Measurements from ENCODE around the gene MRPS18B. TPM values are rescaled to one million over a fixed set of nuclear protein-coding genes. Genes with fewer than 3 reads are reported as not detected.
"Not testable (repeated sequence)": the region's sequence is repeated elsewhere in the genome, so short reads cannot be mapped to it uniquely, and the experiment has no call there.

MRPS18B gene
- total RNA-seq, 2 donors from 2014 or later = 109 to 132 TPM

DNA sequence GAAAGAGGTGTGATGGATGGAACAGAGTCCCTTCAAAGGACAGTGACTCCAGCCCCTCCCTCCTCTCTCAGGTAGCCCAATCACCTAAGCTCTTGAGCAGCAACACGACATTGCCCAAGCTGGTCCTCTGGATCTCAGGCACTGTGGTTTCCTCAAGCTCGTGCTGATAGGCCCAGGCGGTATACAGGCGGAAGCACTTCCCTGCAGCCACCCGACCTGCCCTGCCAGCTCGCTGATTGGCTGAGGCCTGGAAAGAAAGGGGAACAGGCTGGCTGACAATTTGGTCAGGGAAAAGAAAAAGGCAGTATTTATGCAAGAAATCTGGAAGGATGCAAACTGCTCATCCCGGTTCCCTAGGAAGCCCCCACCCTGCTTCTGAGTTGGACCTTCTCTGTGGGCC is 38.9 kb downstream of the MRPS18B start:
- H3K27me3 Mint-ChIP-seq (ENCODE audit: low read depth) = no peaks in the 10 kb centered on the region
- H3K4me3 Mint-ChIP-seq = no peak overlapping the region
- H3K27ac Mint-ChIP-seq = no peak overlapping the region
- no peaks in the 10 kb centered on the region for H3K9me3 Mint-ChIP-seq
- no peak for DNase-seq
- peaks cover 8 to 35% of the 10 kb centered on the region in 2 donors for H3K36me3 Mint-ChIP-seq (ENCODE audit: insufficient read depth in 2 of 2)
- no peak for ATAC-seq (replicated peaks in 1 of 2)
- no peaks in the 10 kb centered on the region for H3K4me1 Mint-ChIP-seq (ENCODE audit: low read depth)

DNA sequence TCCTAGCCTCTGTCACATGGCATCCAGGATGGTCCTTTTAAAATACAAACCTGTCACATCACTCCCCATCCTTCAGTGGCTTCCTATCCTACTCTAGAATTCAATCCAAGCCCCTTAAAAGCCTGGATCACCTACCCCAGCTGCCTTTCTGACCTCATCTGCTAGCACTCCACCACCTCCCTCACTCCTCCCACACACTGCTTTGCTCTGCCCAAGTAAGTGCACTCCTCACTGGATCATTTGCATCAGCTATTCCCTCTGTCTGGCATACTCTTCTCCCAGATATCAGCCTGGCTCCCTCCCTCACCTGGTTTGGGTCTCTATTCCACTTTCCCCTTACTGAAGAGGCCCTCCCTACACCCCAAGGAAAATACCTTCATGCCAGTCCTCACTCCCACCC is 39.8 kb downstream of the MRPS18B start:
- H3K9me3 Mint-ChIP-seq = no peaks in the 10 kb centered on the region
- ATAC-seq (replicated peaks in 1 of 2) (no peak), DNase-seq (no peak)
- no peaks in the 10 kb centered on the region for H3K27me3 Mint-ChIP-seq (ENCODE audit: low read depth)
- no peaks in the 10 kb centered on the region for H3K4me1 Mint-ChIP-seq (ENCODE audit: low read depth)
- H3K27ac Mint-ChIP-seq = peak overlapping the region; percentile 2
- peaks cover 10 to 38% of the 10 kb centered on the region in 2 donors for H3K36me3 Mint-ChIP-seq (ENCODE audit: insufficient read depth in 2 of 2)
- no peak overlapping the region for H3K4me3 Mint-ChIP-seq

DNA sequence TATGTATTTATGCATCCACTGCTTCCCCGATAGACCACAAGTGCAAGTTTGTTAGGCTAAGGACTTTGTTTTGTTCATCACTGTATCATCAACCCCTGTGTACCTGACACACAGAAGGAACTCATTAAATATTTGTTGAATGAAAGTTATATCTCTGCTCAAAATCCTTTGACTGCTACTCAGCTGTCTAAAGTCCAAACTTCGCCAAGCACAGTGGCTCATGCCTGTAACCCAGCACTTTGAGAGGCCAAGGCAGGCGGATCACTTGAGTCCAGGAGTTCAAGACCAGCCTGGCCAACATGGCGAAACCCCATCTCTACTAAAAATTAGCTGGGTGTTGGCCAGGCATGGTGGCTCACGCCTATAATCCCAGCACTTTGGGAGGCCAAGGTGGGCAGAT is 40.3 kb downstream of the MRPS18B start:
- peaks cover 10 to 43% of the 10 kb centered on the region in 2 donors for H3K36me3 Mint-ChIP-seq (ENCODE audit: insufficient read depth in 2 of 2)
- not testable (repeated sequence) for DNase-seq; H3K4me3 Mint-ChIP-seq; H3K9me3 Mint-ChIP-seq; H3K4me1 Mint-ChIP-seq (ENCODE audit: low read depth); ATAC-seq (replicated peaks in 1 of 2); H3K27ac Mint-ChIP-seq; H3K27me3 Mint-ChIP-seq (ENCODE audit: low read depth)

DNA sequence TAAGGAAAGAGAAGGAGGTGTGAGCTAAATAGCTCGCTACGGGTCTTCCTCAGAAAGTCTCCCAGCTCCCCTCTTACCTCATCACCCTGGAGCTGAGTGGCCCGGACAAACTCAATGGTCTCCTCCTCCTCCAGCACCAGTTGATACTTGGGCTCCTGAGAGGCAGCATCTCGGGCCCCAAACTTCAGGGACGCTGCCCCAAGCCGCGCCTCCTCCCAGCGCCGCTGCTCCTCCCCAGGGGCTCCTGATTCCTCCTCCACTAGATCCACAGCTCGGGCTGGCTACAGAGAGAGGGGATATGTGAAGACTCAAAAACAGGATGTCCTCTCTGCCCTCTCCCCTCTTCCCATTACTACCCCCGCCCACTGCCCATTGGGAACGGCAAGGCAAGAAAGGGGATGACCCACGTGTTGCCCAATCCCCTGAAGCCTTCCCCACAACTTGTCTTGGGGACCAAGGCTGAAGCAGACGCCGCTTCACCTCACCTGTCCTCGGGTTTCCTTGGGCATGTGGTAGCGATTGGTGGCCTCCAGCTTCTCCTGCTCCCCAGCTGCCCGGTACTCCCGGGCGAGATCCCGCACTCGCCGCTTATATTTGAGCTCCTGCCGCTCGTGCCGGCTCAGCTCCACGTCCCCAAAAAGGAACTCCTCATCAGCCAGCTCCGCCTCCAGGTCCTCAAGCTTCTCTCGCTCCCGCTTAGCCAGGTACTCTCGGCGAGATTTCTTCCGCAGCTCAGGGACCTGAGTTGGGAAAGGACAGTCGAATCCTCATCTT is 47.5 kb downstream of the MRPS18B start:
- Mint-ChIP-seq H3K4me1 (ENCODE audit: low read depth) (peaks cover 16% of the 10 kb centered on the region), H3K36me3 (ENCODE audit: insufficient read depth in 2 of 2) (peaks cover 5 to 28% of the 10 kb centered on the region in 2 donors), H3K4me3 (no peak overlapping the region), H3K27ac (no peak overlapping the region), H3K9me3 (no peaks in the 10 kb centered on the region), H3K27me3 (ENCODE audit: low read depth) (no peaks in the 10 kb centered on the region)
- ATAC-seq (replicated peaks in 1 of 2) (no peak), DNase-seq (no peak)

DNA sequence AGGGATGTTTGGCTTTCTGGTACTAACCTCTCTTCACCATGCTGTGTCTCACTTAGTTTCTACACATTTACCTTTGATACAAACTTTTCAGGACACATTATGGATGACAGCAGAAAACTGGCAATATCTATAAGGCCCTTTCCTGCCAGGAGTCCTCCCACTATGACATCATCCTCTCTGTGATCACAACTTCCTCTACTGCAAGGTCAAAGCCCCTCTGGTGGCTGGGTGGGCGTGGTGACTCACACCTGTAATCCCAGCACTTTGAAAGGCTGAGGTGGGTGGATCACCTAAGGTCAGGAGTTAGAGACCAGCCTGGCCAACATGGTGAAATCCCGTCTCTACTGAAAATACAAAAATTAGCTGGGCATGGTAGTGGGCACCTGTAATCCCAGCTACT is 48.7 kb downstream of the MRPS18B start:
- Mint-ChIP-seq H3K36me3 (ENCODE audit: insufficient read depth in 2 of 2) (peaks cover 9 to 33% of the 10 kb centered on the region in 2 donors), H3K4me1 (ENCODE audit: low read depth) (peaks cover 22% of the 10 kb centered on the region), H3K4me3 (peak overlapping the region in 1 of 2 donors; percentile 30), H3K27ac (peak overlapping the region; percentile 71)
- not testable (repeated sequence) for H3K27me3 Mint-ChIP-seq (ENCODE audit: low read depth); H3K9me3 Mint-ChIP-seq
- ATAC-seq (replicated peaks in 1 of 2) (peak; percentile 86 to 90), DNase-seq (peak; percentile 50 to 65)

DNA sequence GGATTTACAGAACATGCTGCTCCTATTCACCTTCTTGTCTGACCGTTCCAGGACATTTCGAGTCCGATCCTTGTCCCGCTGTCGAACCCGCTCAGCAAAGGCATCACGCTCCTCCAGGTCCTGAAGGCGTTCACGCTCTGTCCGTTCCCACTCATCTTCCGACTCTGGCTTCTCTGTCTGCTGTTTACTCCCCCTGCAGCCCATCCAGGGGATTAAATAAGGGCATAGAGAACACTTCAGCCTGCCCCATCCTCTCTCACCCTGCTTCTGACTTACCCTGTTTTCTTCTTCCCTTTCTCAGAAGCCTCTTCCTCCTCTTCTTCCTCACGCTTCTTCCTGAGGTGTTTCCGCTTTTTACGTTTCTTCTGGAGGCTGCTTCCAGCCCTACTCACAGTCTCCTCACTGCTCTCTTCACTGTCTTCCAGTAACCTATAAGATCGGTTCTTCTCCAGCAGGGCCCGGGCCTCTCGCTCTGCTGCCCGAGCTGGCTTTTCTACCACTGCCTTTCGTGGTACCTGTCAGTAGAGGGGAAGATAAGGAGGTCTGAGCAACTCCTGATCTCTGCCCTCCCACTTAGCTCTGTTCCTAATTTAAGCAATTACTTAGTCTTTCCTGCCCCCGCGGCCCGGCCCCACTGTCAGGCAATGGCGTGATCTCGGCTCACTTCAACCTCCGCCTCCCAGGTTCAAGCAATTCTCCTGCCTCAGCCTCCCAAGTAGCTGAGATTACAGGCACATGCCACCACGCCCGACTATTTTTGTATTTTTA is 53.3 kb downstream of the MRPS18B start:
- H3K27ac Mint-ChIP-seq = no peak overlapping the region
- H3K36me3 Mint-ChIP-seq (ENCODE audit: insufficient read depth in 2 of 2) = peaks cover 3 to 12% of the 10 kb centered on the region in 2 donors
- H3K9me3 Mint-ChIP-seq = no peaks in the 10 kb centered on the region
- peaks cover 35% of the 10 kb centered on the region for H3K4me1 Mint-ChIP-seq (ENCODE audit: low read depth)
- H3K27me3 Mint-ChIP-seq (ENCODE audit: low read depth) = no peaks in the 10 kb centered on the region
- no peak for DNase-seq
- ATAC-seq (replicated peaks in 1 of 2) = no peak
- peak overlapping the region; percentile 37 to 90 for H3K4me3 Mint-ChIP-seq

DNA sequence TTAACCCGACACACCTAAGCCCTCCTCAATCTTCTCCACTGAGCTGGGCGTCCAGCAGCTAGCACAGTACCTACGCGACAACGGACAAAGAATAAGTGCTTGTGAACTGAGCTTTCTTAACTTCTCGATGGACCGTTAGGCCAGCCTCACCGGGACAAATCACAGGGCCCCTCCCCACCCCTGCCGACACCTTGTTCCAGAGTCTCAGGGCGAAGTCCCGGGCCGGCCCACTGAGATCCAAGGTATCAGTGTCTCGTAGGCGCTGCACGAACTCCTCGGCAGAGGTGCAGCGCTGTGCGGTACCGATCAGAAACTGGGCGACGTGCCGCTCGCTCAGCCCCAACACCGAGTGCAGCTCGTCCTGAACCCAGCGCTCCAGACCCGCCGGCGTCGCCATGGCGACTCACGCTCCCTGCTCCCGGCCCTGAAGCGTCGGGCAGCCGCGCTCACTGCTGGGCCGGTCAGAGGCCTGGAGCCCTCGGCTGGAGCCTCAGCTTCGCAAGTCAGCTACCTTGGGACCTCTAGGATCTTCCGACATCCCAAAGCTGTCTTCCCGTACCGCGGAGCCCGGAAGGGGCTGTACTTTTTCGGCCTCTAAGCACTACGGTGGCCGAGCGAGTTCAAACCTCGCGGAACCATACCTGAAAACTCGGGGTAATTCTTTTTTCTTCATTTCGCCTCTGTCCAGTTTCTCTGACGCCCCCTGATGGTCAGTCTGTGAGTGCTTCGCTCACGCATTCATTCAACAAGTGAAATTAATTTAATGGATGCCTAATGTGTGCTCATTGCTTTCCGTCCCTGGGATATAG is 55.0 kb downstream of the MRPS18B start, which contains the start of gene DHX16:
DHX16 (minus strand) TSS at position 562 of the 809 bp plus-strand sequence; CDS start at position 397, 165 bp downstream.
- Mint-ChIP-seq H3K27me3 (ENCODE audit: low read depth) (no peaks in the 10 kb centered on the region), H3K9me3 (no peaks in the 10 kb centered on the region), H3K27ac (peak within 1 kb of the TSS; percentile 93), H3K4me1 (ENCODE audit: low read depth) (peaks cover 23% of the 10 kb centered on the region), H3K4me3 (peak within 1 kb of the TSS; percentile 88 to 90), H3K36me3 (ENCODE audit: insufficient read depth in 2 of 2) (peaks cover 11 to 16% of the 10 kb centered on the region in 2 donors)
- ATAC-seq (replicated peaks in 1 of 2) (peak; percentile 86 to 87), DNase-seq (peak; percentile 92 to 94)

Other genes starting within 250 kb of the MRPS18B start
- gene HLA-E, start 128.3 kb upstream of the MRPS18B start, total RNA-seq = 100 to 1,000 TPM; 713 to 829 TPM
- 100 to 1,000 TPM; 114 to 121 TPM for gene GNL1, start 61.4 kb upstream of the MRPS18B start, total RNA-seq
- gene PRR3, start 60.5 kb upstream of the MRPS18B start, total RNA-seq = 10 to 100 TPM; 23.0 to 31.8 TPM
- gene ABCF1, start 46.4 kb upstream of the MRPS18B start, total RNA-seq = 10 to 100 TPM; 64.6 to 68.1 TPM
- 100 to 1,000 TPM; 138 to 154 TPM for gene PPP1R10, start 597 bp upstream of the MRPS18B start, total RNA-seq
- gene ATAT1, start 9.0 kb downstream of the MRPS18B start, total RNA-seq = 10 to 100 TPM in 1 of 2 donors, 1 to 10 TPM in 1; 8.3 to 14.2 TPM
- gene C6orf136, start 29.3 kb downstream of the MRPS18B start, total RNA-seq = 10 to 100 TPM; 25.8 to 36.0 TPM
- gene DHX16, start 55.2 kb downstream of the MRPS18B start, total RNA-seq = 10 to 100 TPM; 39.2 to 43.0 TPM
- 100 to 1,000 TPM; 179 to 200 TPM for gene PPP1R18, start 68.8 kb downstream of the MRPS18B start, total RNA-seq
- gene NRM, start 73.1 kb downstream of the MRPS18B start, total RNA-seq = 10 to 100 TPM; 26.9 to 29.6 TPM
- 100 to 1,000 TPM; 102 to 127 TPM for gene MDC1, start 99.4 kb downstream of the MRPS18B start, total RNA-seq
- gene TUBB, start 102.5 kb downstream of the MRPS18B start, total RNA-seq = 100 to 1,000 TPM; 668 to 724 TPM
- gene FLOT1, start 124.8 kb downstream of the MRPS18B start, total RNA-seq = 100 to 1,000 TPM; 293 to 319 TPM
- gene IER3, start 126.7 kb downstream of the MRPS18B start, total RNA-seq = 100 to 1,000 TPM; 174 to 197 TPM

Measured in activated T-cell treated with anti-CD3 and anti-CD28 coated beads, Interleukin-2, amount 50 U/mL, for 72 hours (primary cell).